Activated CD4-positive, alpha-beta T cell treated with anti-CD3 and anti-CD28 coated beads, Interleukin-2, amount 50 U/mL, for 1 hour (primary cell): Measurements from ENCODE around the gene SFI1.

Experiments used
- DNase-seq: peaks from one replicate; pipeline ENCODE4 v3.0.0-alpha.2; 2020

Gene SFI1

DNA sequence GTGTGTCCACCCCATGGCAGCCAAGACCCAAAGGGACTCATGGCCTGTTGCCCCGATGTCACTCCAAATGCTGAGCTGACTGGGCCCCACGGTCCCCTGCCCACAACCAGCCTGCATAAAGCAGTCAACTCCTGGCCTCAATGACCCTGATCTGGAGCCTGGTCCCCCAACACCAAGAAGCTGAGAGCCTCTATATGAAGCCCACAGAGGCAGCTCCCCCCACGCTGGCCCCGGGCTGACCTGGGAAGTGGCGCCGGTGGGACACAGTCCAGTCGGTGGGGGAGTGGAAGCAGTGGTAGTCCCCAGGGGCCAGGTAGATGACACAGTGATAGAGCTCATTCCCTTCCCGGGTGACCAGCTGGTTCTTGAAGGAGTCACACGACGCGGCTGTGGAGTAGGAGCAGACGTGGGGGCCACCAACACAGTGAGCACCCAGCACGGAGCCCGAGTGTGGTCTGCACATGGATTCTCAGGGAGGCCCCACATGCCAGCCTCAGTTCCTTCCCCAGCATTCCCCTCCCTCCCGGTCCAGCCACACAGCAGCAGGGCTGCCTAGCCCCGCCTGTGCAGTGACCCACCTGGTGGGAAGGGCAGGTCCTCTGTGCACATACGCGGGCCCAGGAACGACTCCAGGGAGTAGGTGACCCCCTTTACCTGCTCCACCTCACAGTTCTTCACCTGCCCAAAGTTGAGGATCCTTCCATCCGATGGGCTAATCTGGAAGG, 124.6 kb downstream of the SFI1 start:
- no peak for DNase-seq

DNA sequence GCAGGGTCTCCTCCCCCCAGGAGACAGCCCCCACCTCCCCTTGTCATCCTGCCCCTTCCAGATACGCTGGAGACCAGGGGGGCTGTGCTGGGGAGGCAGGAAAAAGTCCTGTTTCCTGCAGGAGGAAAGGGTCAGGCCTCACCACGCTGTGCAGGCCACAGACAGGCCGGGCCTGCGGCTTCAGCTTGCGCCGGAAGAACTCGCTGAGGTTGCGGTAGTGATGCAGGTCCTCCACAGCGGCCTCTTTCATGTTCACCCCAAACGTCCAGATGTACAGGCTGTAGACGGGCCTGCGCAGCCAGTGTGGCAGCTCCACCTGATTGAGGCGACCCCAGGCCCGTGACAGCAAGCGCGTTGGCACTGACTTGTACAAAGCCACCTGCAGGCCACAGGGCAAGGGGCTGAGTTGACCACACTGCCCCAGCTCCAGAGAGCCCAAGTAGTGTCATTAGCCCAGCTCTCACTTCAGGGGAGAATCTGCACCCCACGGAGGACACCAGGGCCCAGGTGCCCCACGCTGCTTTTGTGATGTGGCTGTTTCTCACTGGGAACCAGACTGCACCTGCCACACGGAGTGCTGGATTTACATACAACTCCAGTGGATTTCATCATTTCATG, 125.3 kb downstream of the SFI1 start:
- no peak for DNase-seq

DNA sequence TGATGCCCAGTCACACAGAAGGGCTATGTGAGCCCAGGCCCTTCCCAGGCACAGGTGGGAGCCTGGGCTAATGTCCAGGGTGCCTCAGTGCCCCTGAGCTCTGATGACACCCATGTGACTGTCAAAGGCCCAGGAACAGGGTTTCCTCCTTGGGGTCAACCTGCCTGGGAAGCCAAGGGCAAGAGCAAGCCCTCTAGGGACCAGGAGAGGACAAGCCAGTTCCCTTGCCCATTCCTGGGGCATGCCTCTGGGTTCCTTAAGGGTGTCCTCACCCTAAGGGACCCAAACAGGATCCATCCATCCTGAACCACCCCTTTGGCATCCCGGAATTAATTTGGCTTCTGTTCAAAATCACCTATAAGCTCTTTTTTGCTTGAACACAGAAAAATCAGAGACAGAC, 126.6 kb downstream of the SFI1 start:
- DNase-seq = no peak

DNA sequence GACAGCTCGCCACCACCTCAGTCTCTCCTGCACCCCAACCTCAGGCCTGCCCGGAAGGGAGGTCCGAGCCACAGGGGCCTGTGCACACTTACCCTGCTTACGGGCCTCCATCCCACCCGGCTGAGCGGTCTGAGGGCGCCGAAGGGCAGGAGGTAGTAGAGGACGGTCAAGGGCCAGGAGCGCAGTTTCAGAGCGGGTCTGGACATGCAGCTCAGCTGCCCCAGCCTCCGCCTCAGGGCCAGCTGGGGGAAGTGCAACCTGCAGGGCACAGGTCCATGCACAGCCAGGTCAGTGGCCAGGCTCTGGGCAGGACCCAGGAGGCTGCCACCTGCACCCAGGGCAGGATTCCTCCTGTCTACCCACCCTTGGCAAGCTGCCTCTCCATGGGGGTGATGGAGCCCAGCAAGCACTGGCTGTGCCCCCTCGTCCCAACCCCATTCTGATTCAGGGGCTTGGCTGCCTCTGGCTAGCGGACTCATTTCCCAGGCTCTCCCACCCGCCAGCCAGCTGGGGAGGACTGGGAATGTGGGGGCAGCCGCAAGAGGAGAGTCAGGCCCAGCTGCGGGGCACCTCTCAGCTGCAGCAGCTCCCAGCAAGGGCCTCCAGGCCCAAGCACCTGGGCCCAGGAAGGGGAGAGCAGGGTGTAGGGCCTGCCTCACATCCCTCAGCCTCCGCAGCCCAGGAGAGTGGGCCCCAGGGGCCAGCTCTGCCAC, 127.4 kb downstream of the SFI1 start:
- DNase-seq = no peak

DNA sequence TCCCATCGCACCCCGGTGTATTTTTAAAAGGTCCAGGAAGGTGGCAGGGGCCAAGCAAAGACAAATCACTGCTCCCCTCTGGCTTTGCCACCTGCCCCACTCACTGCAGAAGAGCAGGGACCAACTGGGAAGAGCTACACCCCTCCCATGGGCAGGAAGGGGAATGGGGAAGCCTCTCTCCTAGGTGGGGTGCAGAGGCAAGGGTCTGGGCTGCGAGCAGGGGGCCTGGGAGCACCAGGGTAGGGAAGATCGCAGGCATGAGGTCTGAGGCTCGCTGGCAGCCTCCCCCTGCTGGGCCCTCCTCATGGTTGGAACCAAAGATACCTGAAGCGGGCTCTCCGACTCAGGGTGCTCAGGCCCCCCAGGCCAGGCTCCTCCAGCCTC, 128.9 kb downstream of the SFI1 start:
- DNase-seq = no peak

DNA sequence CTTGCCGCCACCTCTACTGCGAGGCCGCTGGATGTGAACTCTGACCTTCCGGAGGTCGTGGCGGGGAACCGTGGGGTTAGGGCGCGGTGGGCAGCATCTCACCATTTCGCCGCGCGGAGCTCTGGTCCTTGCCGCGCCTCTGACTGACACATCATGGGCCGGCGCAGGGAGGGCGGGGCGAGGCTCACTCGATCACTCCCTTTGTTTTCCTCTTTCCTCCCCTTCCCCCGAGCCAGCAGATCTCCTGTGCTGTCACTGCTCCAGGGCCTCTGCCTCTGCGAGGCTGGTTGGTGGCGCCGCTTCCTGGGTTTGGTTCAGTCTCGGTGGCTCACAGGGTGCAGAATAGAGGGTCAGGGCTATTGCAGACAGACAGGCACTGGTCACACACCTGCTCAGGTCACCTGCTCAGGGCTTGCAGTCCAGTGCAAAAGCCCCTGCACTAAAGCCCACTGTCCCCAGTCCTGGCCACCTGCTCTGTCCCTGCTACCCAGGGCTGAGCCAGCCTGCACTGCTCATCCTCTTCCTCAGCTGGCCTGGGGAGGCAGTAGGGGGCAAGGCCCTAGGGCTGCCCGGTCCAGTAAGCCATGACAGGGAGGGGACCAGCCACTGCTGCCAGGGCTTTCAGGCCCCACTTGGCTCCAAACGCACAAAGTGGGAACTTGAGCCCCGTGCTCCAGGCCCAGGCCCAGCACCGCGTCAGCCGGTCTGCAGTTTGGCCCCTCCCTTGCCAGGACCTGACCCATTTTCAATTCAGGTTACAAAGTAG, 129.5 kb downstream of the SFI1 start:
- no peak for DNase-seq

DNA sequence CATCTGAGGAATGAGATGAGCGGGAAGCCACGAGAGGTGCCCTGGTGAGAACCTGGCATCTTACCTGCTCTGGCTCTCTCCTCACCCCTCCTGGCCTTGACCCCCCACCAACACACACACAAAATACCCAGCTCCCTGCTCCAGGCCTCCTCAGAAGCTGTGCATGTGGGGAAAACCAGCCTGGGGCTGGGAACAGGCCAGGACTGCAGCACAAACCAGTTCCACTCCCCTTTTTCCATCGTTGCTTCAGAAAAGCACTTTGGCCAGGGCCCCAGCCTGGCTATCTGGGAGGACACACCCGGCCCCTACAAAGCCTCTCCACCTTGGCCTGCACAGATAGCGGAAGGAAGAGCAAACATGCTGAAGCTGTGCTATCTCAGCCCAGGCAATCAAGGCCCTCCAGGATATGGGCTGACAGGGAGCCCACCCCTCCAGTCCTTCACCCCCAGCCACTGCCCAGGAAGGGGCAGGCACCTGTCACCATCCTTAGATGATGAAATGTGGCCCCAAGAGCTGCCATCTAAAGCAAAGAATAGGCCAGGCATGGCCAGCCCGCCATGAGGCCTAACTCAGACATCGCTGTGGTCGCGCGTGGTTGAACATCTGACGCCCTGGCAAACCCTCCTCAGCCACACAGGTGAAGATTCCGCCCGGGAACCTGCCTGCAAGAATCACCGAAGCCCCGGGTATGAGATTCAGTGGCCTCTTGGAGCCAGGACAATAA, 130.3 kb downstream of the SFI1 start:
- no peak for DNase-seq

DNA sequence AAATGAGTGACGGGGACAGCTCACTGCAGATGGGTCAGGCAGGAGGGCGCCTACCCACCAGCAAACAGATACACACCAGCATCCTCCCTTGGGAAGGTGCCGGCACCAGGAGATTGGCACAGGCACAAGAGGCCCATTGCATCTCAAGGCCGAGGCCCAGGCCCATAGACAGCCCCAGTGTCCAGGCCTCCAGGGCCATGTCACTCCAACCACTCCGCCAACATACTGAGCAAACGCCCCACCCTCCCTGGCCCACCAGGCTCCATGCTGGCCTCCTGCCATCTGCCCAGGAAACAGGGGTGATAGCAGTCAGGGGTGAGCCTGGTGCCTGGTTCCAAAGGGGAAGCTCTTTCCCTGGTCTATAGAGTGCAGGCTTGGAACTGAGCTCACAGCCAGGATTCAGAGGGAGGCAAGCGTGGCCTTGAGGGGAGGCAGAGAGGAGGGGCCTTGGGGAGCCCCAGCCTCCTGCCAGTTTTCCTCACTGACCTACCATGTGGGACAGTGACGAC, 130.9 kb downstream of the SFI1 start:
- no peak for DNase-seq

DNA sequence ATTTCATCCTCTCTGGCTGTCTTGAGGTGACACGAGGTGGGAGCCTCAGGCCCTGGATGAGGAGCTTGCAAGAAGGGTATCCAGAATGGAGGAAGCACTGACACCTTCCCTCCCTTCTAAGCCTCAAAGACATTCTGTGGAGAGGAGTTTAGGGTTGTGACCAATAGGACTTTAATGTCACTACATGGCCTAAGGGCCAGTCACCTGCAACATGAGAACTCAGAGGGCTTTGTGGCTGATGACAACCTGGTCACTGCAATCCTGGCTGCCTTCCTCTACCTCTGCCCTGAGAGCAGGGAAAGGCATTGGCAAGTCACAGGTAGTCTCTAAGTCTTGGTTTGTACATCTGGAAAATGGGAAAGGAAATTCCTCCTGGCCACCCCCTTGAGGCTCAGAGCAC, 132.0 kb downstream of the SFI1 start:
- no peak for DNase-seq

DNA sequence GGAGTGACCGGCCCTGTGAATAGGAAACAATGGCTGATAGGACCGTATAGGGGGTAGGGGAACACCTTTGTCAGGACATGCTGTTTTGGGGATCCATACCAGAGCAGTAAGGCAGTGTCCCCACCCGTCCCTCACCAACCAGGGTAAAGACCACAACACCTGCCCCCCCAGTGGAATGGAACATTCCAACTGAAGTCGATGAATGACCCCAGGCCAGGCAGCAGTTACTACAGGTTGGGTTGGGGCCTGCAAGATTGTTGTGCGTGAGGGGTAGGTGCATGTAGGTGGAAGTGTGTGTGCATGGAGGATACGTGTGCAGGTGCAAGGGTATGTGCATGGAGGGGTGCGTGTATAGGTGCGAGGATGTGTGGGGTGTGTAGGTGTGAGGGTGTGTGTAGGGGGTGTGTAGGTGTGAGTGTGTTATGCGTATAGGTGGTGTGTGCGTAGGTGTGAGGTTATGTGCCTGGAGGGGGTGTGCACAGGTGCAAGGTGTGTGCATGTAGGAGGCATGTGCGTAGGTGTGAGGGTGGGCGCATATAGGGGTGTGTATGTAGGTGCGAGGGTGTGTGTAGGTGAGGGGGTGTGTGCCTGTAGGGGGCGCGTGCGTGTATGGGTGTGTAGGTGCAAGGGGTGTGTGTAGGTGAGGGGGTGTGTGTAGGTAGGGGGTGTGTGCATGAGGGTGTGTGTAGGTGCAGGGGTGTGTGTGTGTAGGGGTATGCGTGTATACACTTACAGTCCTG, 132.8 kb downstream of the SFI1 start:
- peak; percentile 23 for DNase-seq

DNA sequence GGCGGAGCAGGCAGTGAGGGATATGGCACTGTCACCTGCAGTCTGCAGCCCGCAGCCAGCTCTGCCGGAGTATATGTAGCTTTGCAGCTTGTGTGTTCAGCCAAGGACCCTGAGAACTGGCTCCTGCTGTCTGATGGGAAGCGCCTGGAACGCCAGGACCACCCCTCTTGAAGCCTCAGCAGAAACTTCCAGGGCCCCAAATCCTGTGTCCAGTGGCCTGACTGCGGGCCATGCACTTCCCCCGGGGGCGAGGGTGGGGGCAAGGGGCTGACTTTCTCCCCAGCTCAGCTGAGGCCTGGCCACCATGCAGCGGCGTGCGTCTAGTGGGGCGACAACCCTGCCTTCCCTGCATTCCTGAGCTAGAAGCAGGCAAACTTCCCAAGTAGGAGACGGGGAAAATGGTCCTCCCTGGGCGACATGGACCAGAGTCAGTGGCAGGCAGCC, 133.4 kb downstream of the SFI1 start:
- no peak for DNase-seq

DNA sequence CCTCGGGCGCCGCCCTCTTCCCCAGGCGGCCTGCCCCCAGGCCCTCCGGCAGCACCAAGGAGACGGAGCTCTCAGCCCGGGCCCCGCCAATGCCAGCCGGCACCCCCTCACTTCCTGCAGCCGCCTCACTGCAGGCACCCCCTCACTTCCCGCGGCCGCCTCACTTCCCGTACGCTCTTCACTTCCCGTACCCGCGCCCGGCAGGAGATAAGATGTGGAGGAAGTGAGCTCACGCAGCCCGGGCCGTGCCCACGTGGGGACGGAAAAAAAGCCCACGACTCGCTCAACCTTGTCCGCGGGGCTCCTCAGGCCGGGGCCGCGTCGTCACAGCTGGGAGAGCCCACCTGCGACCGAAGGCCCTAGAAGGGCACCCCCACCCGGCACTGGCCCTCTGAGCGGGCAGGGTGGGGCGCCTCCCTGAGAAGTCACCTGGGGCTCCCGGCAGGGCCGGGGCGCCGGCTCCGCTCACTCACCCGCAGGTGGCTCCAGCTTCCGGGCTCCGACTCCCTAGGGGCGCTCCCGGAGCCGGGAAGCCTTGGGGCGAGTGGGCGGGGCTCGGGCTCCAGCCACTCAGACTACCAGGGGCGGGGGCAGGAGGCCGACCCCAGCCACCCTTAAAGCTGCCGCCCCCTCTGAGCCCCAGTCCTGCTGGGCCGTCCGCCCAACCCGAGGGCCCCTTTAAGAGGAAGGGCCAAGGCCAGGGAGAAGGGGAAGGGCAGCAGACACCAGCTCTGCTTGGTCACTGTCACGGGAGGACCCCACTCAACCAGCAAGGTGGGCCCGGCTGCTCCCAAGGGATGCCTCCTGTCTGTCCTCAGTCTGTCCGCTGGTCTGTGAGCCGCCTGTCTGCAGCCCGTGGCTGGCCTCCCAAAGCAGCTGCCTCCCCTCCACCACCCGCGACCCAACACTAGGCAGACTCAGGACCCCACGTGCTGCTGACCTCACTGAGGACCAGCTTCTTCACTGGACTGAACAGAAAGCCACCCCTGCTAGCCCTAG, 134.3 kb downstream of the SFI1 start:
- DNase-seq = peak; percentile 81

DNA sequence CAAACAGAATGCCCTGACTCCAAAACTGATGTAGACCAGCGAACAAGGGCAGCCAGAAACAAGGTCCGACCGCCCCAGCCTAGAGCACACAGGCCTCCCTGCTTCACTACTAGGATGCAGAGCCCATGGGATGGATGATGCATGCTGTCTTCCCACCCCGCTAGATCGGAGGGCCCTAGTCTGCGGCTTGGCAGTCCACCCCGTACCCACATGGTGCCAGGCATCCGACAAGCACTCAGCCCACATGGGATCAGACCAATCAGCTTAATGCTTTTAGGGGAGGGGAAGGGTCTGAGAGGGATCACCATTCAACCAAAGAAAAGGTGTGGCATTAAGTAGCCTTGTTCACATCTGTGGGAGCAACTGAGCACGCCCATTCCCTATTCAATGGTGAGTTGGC, 135.1 kb downstream of the SFI1 start:
- no peak for DNase-seq

DNA sequence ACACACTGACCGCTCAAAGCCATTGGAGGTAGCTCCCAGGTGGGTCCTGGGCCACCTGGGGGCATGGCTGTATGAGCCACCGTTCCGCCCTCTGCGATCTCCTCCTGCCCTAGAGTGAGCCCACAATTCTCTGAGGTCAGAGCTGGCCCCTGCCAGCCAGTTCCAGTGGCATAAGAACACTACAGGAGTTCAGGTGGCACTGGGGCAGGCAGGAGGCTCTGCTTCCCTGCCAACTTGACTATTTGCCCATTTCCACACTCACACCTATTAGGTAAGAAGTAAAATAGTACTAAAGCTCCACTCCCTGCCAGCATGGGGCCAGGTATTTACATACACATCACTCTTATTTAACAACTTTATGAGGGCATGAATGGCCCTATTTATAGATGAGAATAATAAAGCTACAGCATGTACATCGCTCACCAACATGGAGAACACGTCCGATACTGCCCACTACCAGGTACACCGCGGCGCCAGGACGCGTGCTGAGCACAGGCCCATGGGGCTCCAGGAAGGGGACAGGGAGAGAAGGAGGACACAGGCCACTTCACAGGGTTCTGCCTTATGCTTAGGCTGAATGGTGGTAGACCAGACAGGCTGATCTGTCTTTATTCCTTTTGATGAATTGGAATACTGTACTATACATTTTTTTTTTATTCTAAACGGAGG, 139.4 kb downstream of the SFI1 start:
- no peak for DNase-seq

DNA sequence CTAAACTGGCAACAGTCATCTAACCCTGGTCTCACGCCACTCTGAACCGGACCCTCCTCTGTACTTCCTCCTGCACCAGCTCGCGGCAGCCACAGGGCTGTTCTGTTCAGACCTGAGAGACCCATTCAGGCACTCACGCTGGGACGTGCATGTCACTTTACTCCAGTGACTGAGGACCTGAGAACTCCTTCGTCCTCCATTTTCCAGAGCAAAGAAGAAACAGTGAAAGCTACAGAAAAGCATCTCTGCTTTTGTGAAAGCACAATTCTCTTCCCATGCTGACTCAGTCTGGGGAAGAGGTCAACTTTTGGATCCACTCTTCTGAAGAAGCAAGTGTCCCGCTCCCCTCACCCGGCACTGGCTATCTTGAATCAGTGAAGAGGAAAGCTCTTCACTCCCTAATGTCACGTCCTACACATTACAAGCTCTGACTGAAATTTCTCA, 141.1 kb downstream of the SFI1 start:
- DNase-seq = no peak

DNA sequence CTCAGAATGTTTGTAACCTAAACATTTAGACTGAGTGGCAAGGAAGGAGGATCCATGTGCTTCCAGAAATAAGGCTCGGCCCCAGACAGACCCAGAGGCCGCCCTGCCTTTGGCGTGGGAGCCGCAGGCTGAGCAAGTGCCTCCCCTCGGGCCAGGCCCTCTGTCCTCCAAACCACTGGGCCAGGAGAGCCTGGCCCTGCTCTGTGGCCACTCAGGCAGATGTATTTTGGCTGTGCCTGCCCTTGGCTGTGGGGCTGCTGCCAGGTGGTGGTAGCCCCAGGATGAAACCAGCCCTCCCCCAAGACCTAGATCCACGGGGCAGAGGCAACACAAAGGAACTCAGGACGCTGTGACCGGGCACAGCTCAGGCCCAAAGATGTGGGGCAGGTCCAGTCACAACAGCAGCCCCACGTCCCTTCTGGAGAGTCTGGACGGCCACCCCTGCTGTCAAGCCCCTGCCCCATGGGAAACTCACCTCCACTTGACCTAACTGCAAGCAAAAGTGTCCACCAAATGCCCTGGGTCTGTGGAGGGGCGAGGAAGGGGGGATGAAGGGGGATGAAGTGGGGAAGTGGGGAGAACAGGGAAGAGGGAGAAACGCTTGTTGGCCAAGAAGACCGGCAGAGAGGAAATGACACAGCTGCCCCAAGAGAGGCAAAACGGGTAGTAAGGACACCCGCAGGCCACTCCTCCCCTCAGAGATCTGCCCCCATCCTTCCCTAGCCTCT, 141.7 kb downstream of the SFI1 start:
- no peak for DNase-seq

DNA sequence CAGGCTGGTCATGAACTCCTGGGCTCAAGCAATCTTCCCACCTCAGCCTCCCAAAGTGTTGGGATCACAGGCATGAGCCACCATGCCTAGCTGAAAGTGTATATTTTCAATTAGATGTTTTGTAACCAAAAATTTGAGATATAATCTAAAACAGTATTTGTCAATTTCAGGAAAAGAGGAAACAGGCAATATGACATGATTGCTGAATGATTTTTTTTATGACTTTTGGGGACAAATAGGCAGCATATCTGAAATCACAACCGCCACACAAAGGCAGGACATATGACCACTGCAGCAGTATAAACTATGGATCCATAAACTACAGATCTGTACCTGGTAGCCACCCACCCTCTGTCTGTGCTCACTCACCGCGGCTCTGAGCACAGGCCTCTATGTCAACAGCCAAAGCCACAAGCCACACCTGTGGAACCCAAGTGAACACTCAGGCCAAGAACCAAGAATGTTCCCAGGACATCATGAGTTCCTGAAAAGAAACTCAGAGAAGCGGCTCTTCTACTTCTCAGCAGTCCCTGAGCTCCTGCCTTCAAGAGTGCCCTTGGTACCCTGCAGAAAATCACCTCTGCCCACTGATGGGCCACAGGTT, 143.2 kb downstream of the SFI1 start:
- DNase-seq = no peak

DNA sequence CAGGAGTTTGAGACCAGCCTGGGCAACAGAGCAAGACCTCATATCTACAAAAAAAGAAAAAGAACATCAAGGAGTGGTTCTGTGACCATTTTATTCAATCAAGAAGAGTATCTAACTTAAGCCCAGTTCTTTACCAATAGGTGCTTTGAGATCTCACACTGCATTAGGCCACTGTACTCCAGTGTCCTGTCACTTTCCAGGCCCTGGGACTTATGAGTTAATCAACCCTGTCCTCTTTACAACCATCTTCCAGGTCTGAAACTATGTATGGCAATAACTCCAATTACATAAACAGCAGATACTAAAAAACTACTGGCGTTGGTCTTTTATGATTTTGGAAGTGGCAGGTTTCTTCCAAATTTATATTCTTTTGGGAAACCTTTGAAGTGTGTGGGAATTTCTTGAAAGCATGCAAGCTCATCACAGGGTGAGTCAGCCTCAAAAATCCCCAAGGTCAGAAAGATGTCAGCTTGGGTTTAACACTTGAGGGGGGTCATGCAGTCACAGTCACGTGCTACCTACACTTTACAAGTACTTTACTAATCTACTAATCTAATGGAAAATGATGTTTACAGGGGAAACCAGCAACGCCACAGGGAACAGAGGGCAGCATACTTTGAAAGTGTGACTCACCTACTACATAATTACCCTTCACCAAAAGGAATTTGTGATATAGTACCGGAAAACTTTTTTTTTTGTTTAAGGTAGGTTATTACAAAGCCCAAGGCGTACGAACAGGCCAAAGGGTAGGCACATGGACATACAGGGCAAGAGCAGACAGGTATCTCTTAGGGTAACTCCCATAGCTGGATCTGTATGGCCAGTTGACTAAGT, 150.1 kb downstream of the SFI1 start:
- DNase-seq = no peak
